H9 (cell line): ENCODE measurements around the gene PLCD3. TPM values are rescaled to one million over a fixed set of nuclear protein-coding genes. Genes with fewer than 3 reads are reported as not detected.
A peak's percentile ranks its signal among the peaks of the same experiment; 100 is the strongest.

Source experiments
- DNase-seq: peaks from one replicate; pipeline ENCODE4 v3.0.0-alpha.2; 2017
- H2AFZ ChIP-seq: one replicate; pipeline ENCODE4 v1.6.1; 2013; ENCODE audit warnings: mild to moderate bottlenecking, low read length, control low read depth, moderate library complexity
- H2AK5ac ChIP-seq: 2 replicates; pipeline ENCODE4 v1.6.1; 2013; ENCODE audit warnings: low read length, control low read depth, mixed read lengths; ENCODE audit not compliant: insufficient read length
- H2BK120ac ChIP-seq: one replicate; pipeline ENCODE4 v1.6.1; 2013; ENCODE audit warnings: low read depth, mild to moderate bottlenecking, low read length, control low read depth, inconsistent platforms; ENCODE audit not compliant: poor library complexity, severe bottlenecking
- H2BK12ac ChIP-seq: 2 replicates; pipeline ENCODE4 v1.6.1; 2013; ENCODE audit warnings: low read length, control low read depth, mixed read lengths, low read depth; ENCODE audit not compliant: insufficient read length
- H2BK15ac ChIP-seq: 2 replicates; pipeline ENCODE4 v1.6.1; 2013; ENCODE audit warnings: low read depth, low read length, control low read depth
- H2BK20ac ChIP-seq: one replicate; pipeline ENCODE4 v1.6.1; 2013; ENCODE audit warnings: low read depth, mild to moderate bottlenecking, low read length, control low read depth, inconsistent platforms; ENCODE audit not compliant: poor library complexity, severe bottlenecking
- H2BK5ac ChIP-seq: 2 replicates; pipeline ENCODE4 v1.6.1; 2013; ENCODE audit warnings: low read length, control low read depth, mixed read lengths; ENCODE audit not compliant: insufficient read length
- H3K14ac ChIP-seq: 2 replicates; pipeline ENCODE4 v1.6.1; 2013; ENCODE audit warnings: low read length, control low read depth; ENCODE audit not compliant: insufficient read depth
- H3K18ac ChIP-seq: 2 replicates; pipeline ENCODE4 v1.6.1; 2013; ENCODE audit warnings: low read depth, mild to moderate bottlenecking, mixed read lengths, low read length, control low read depth; ENCODE audit not compliant: insufficient read length
- H3K23ac ChIP-seq: 2 replicates; pipeline ENCODE4 v1.6.1; 2013; ENCODE audit warnings: low read length, control low read depth, mixed read lengths, low read depth; ENCODE audit not compliant: insufficient read length
- H3K23me2 ChIP-seq: 2 replicates; pipeline ENCODE4 v1.6.1; 2013; ENCODE audit warnings: low read depth, mild to moderate bottlenecking, mixed read lengths, low read length, control low read depth; ENCODE audit not compliant: insufficient read length, poor library complexity, severe bottlenecking
- H3K27ac ChIP-seq: 2 replicates; pipeline ENCODE4 v1.5.1; 2013; ENCODE audit warnings: low read length, control low read depth, mixed read lengths, low read depth; ENCODE audit not compliant: insufficient read length
- H3K27me3 ChIP-seq: 2 replicates; pipeline ENCODE4 v1.6.1; 2013; ENCODE audit warnings: low read length, control low read depth, inconsistent platforms; ENCODE audit not compliant: insufficient read depth
- H3K4ac ChIP-seq: 2 replicates; pipeline ENCODE4 v1.6.1; 2013; ENCODE audit warnings: low read depth, mild to moderate bottlenecking, control low read depth, inconsistent platforms, low read length, moderate library complexity
- H3K4me1 ChIP-seq: 2 replicates; pipeline ENCODE4 v1.6.1; 2013; ENCODE audit warnings: low read length, control low read depth, inconsistent platforms; ENCODE audit not compliant: insufficient read depth
- H3K4me2 ChIP-seq: 2 replicates; pipeline ENCODE4 v1.6.1; 2013; ENCODE audit warnings: low read length, control low read depth, mixed read lengths; ENCODE audit not compliant: insufficient read length, insufficient read depth
- H3K56ac ChIP-seq: 2 replicates; pipeline ENCODE4 v1.6.1; 2013; ENCODE audit warnings: low read depth, mild to moderate bottlenecking, mixed read lengths, low read length, control low read depth; ENCODE audit not compliant: insufficient read length
- H3K79me1 ChIP-seq: 2 replicates; pipeline ENCODE4 v1.6.1; 2013; ENCODE audit warnings: low read depth, mild to moderate bottlenecking, moderate library complexity, low read length, control low read depth, inconsistent platforms; ENCODE audit not compliant: insufficient read depth, poor library complexity, severe bottlenecking
- H3K79me2 ChIP-seq: 2 replicates; pipeline ENCODE4 v1.6.1; 2013; ENCODE audit warnings: low read length, control low read depth, inconsistent platforms; ENCODE audit not compliant: insufficient read depth
- H3K9ac ChIP-seq: 2 replicates; pipeline ENCODE4 v1.6.1; 2013; ENCODE audit warnings: low read length, control low read depth, mixed read lengths; ENCODE audit not compliant: insufficient read length; ENCODE audit errors: extremely low read depth
- H3K9me3 ChIP-seq: one replicate; pipeline ENCODE4 v1.6.1; 2013; ENCODE audit warnings: low read depth, low read length, inconsistent platforms; ENCODE audit not compliant: control insufficient read depth
- H3T11ph ChIP-seq: one replicate; pipeline ENCODE4 v1.6.1; 2013; ENCODE audit warnings: mild to moderate bottlenecking, low read length, control low read depth, inconsistent platforms
- H4K20me1 ChIP-seq: one replicate; pipeline ENCODE4 v1.6.1; 2013; ENCODE audit not compliant: control insufficient read depth, insufficient read length, insufficient read depth
- H4K5ac ChIP-seq: 2 replicates; pipeline ENCODE4 v1.6.1; 2013; ENCODE audit warnings: low read depth, mild to moderate bottlenecking, mixed read lengths, low read length, control low read depth; ENCODE audit not compliant: insufficient read length
- H4K8ac ChIP-seq: replicated peaks from 2 replicates; pipeline ENCODE4 v1.6.1; 2013; ENCODE audit warnings: low read length, control low read depth, mixed read lengths, low read depth; ENCODE audit not compliant: insufficient read length
- H4K91ac ChIP-seq: 2 replicates; pipeline ENCODE4 v1.6.1; 2013; ENCODE audit warnings: low read depth, mild to moderate bottlenecking, moderate library complexity, mixed read lengths, low read length, control low read depth; ENCODE audit not compliant: insufficient read length
- H3K27ac Mint-ChIP-seq, 3 experiments: 2 replicates in 2 of 3; 3 replicates in 1 of 3; pipeline ENCODE4 v1.8.0; 2020 to 2021; ENCODE audit warnings: mixed read lengths in 3 of 3, mild to moderate bottlenecking in 1 of 3, moderate library complexity in 1 of 3
- H3K27me3 Mint-ChIP-seq: 2 replicates; pipeline ENCODE4 v1.8.0; 2021; ENCODE audit warnings: low read depth, mild to moderate bottlenecking, moderate library complexity, mixed read lengths
- H3K36me3 Mint-ChIP-seq, 3 experiments: 2 replicates in 2 of 3; 3 replicates in 1 of 3; pipeline ENCODE4 v1.8.0; 2020 to 2021; ENCODE audit warnings: low read depth in 3 of 3, mixed read lengths in 3 of 3; ENCODE audit not compliant: insufficient read depth in 1 of 3
- H3K4me1 Mint-ChIP-seq, 2 experiments: 2 replicates each; pipeline ENCODE4 v1.8.0; 2020; ENCODE audit warnings: mixed read lengths in 2 of 2
- H3K4me3 Mint-ChIP-seq, 2 experiments: 2 replicates in 1 of 2; 3 replicates in 1 of 2; pipeline ENCODE4 v1.8.0; 2020 to 2021; ENCODE audit warnings: mild to moderate bottlenecking in 2 of 2, mixed read lengths in 2 of 2, moderate library complexity in 1 of 2
- H3K9me3 Mint-ChIP-seq, 2 experiments: 2 replicates in 1 of 2; 3 replicates in 1 of 2; pipeline ENCODE4 v1.8.0; 2020; ENCODE audit warnings: mild to moderate bottlenecking in 2 of 2, mixed read lengths in 2 of 2, moderate library complexity in 1 of 2
- WGBS: extraction: QIAGEN DNeasy Blood & Tissue Kit; methylation state at CpG from one replicate; pipeline ENCODE4 v1.1.7; 2013; ENCODE audit warnings: missing lambda C conversion rate, low lambda C conversion rate, mixed read lengths; ENCODE audit not compliant: insufficient read length; ENCODE audit errors: extremely low coverage; 5-methylcytosine and 5-hydroxymethylcytosine counted together
- total RNA-seq: library from RNA; stranded (reverse); gene quantifications from 2 replicates; pipeline ENCODE4 v1.2.1, GENCODE V29; 2021
- TF ChIP-seq, protein P1 (sequence below): fragments of 200-600 bp; sonication (generic); conservative IDR thresholded peaks from 3 replicates; pipeline ENCODE4 v1.8.0; 2021; ENCODE audit warnings: antibody characterized with exemption, mild to moderate bottlenecking

The PLCD3 gene
- total RNA-seq, 1 experiment from 2014 or later: 41.6 TPM

DNA sequence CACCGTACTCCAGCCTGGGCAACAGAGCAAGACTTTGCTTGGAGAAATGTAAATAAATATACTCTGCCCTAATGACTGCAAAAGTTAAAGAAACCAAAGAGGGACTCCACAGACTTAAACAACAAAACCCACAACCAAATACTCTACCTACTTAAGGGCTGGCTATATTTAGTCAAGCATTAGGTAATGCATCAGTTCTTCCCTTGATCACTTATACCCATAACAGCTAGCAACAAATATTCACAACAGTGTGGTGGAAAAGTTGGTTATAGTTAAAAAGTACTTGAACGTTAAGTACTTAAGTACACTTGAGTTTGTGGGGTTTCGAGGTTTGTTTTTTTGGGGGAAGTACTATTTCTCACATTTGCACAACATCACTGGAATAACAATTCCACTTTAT, 23.9 kb upstream of the PLCD3 start:
- Histone ChIP-seq H3K79me2 (no peaks in the 10 kb centered on the region), H3K4me2 (no peak overlapping the region), H3K14ac (no peak overlapping the region), H2BK20ac (no peak overlapping the region), H3K4me1 (0 out of 2 replicates have a peak, but pooled peaks cover 2% of the 10 kb centered on the region), H3K23me2 (peaks cover 3% of the 10 kb centered on the region), H3K23ac (no peak overlapping the region), H3K4ac (no peak overlapping the region), H3K56ac (no peak overlapping the region), H2AFZ (no peak overlapping the region), H3K27me3 (no peaks in the 10 kb centered on the region), H2BK12ac (no peak overlapping the region), H3K9ac (no peak overlapping the region), H4K5ac (no peak overlapping the region), H2BK120ac (no peak overlapping the region), H2AK5ac (no peak overlapping the region), H2BK15ac (no peak overlapping the region), H4K8ac (no peak overlapping the region), H4K91ac (no peak overlapping the region), H3T11ph (no peak overlapping the region), H2BK5ac (no peak overlapping the region), H3K27ac (no peak overlapping the region), H3K79me1 (peaks cover 4% of the 10 kb centered on the region), H3K18ac (no peak overlapping the region), H4K20me1 (no peaks in the 10 kb centered on the region), H3K9me3 (no peaks in the 10 kb centered on the region)
- no peaks in the 10 kb centered on the region for H3K27me3 Mint-ChIP-seq
- no peak for DNase-seq
- no peak overlapping the region for H3K4me3 Mint-ChIP-seq
- WGBS: no CpG with 5 or more reads among the region's 3 CpGs
- H3K27ac Mint-ChIP-seq: peak overlapping the region in 1 of 3 experiments; percentile 82; a peak in 2 of 7 replicates
- peaks cover 0 to 16% (median 5%) of the 10 kb centered on the region in 3 experiments; a peak in 4 of 7 replicates for H3K36me3 Mint-ChIP-seq
- peaks cover 25 to 26% of the 10 kb centered on the region in 2 experiments for H3K4me1 Mint-ChIP-seq
- TF ChIP-seq, protein P1, sequence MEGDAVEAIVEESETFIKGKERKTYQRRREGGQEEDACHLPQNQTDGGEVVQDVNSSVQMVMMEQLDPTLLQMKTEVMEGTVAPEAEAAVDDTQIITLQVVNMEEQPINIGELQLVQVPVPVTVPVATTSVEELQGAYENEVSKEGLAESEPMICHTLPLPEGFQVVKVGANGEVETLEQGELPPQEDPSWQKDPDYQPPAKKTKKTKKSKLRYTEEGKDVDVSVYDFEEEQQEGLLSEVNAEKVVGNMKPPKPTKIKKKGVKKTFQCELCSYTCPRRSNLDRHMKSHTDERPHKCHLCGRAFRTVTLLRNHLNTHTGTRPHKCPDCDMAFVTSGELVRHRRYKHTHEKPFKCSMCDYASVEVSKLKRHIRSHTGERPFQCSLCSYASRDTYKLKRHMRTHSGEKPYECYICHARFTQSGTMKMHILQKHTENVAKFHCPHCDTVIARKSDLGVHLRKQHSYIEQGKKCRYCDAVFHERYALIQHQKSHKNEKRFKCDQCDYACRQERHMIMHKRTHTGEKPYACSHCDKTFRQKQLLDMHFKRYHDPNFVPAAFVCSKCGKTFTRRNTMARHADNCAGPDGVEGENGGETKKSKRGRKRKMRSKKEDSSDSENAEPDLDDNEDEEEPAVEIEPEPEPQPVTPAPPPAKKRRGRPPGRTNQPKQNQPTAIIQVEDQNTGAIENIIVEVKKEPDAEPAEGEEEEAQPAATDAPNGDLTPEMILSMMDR: no peak
- no peaks in the 10 kb centered on the region for H3K9me3 Mint-ChIP-seq
